Neutrophil (primary cell): ENCODE data around the gene CDCP1.
A peak's percentile ranks its signal among the peaks of the same experiment; 100 is the strongest.

Source experiments
- H3K27ac ChIP-seq: fragments of 200-600 bp; sonication (generic); 2 replicates; pipeline ENCODE4 v1.5.1; 2016; ENCODE audit warnings: mild to moderate bottlenecking, moderate library complexity
- H3K27me3 ChIP-seq: fragments of 200-600 bp; sonication (generic); 2 replicates; pipeline ENCODE4 v1.6.0; 2016; ENCODE audit warnings: mild to moderate bottlenecking
- H3K36me3 ChIP-seq: fragments of 200-600 bp; sonication (generic); 2 replicates; pipeline ENCODE4 v1.5.1; 2017
- H3K4me1 ChIP-seq, 2 experiments: fragments of 200-600 bp in 1 of 2; sonication (generic) in 1 of 2; 1 replicate in 1 of 2; 2 replicates in 1 of 2; pipeline versions ENCODE4 v1.5.1 to v1.6.1; 2013 to 2016; ENCODE audit warnings: low read depth in 1 of 2, low read length in 1 of 2, mild to moderate bottlenecking in 1 of 2, moderate library complexity in 1 of 2; ENCODE audit not compliant: control insufficient read depth in 1 of 2, insufficient read depth in 1 of 2
- H3K4me3 ChIP-seq, 2 experiments: fragments of 200-600 bp in 1 of 2; sonication (generic) in 1 of 2; 1 replicate in 1 of 2; 2 replicates in 1 of 2; pipeline ENCODE4 v1.5.1; 2013 to 2016; ENCODE audit warnings: low read depth in 1 of 2, low read length in 1 of 2, mild to moderate bottlenecking in 1 of 2, moderate library complexity in 1 of 2
- H3K9me3 ChIP-seq: fragments of 200-600 bp; sonication (generic); 2 replicates; pipeline ENCODE4 v1.5.1; 2016
- TF ChIP-seq, protein P1 (sequence below): fragments of 200-600 bp; sonication (generic); IDR thresholded peaks from 2 replicates; pipeline ENCODE4 v1.5.1; 2016; ENCODE audit warnings: antibody characterized with exemption

CDCP1 gene

GRCh38 chr3:45100981-45101407, 45.2 kb downstream of the CDCP1 start:
- TF ChIP-seq, protein P1, sequence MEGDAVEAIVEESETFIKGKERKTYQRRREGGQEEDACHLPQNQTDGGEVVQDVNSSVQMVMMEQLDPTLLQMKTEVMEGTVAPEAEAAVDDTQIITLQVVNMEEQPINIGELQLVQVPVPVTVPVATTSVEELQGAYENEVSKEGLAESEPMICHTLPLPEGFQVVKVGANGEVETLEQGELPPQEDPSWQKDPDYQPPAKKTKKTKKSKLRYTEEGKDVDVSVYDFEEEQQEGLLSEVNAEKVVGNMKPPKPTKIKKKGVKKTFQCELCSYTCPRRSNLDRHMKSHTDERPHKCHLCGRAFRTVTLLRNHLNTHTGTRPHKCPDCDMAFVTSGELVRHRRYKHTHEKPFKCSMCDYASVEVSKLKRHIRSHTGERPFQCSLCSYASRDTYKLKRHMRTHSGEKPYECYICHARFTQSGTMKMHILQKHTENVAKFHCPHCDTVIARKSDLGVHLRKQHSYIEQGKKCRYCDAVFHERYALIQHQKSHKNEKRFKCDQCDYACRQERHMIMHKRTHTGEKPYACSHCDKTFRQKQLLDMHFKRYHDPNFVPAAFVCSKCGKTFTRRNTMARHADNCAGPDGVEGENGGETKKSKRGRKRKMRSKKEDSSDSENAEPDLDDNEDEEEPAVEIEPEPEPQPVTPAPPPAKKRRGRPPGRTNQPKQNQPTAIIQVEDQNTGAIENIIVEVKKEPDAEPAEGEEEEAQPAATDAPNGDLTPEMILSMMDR = no peak
- no peak overlapping the region for H3K4me3 ChIP-seq
- H3K27me3 ChIP-seq = no peaks in the 10 kb centered on the region
- H3K27ac ChIP-seq = peak overlapping the region; percentile 69
- H3K9me3 ChIP-seq = no peaks in the 10 kb centered on the region
- peaks cover 12 to 15% of the 10 kb centered on the region in 2 experiments for H3K4me1 ChIP-seq
- H3K36me3 ChIP-seq = no peaks in the 10 kb centered on the region

GRCh38 chr3:45098310-45098709, 47.9 kb downstream of the CDCP1 start:
- Histone ChIP-seq H3K4me3 (no peak overlapping the region), H3K9me3 (no peaks in the 10 kb centered on the region), H3K27ac (no peak overlapping the region), H3K27me3 (no peaks in the 10 kb centered on the region), H3K4me1 (peaks cover 13 to 17% of the 10 kb centered on the region in 2 experiments), H3K36me3 (no peaks in the 10 kb centered on the region)
- TF ChIP-seq, protein P1 = no peak

- TF ChIP-seq, protein P1 = no peak
- Histone ChIP-seq H3K9me3 (no peaks in the 10 kb centered on the region), H3K4me1 (peaks cover 13 to 17% of the 10 kb centered on the region in 2 experiments), H3K36me3 (no peaks in the 10 kb centered on the region), H3K4me3 (no peak overlapping the region), H3K27me3 (no peaks in the 10 kb centered on the region), H3K27ac (no peak overlapping the region)
Measured at GRCh38 chr3:45097296-45097883, 48.8 kb downstream of the CDCP1 start.

- TF ChIP-seq, protein P1 = no peak
- Histone ChIP-seq H3K4me3 (no peak overlapping the region), H3K27me3 (no peaks in the 10 kb centered on the region), H3K4me1 (peaks cover 8 to 11% of the 10 kb centered on the region in 2 experiments), H3K9me3 (no peaks in the 10 kb centered on the region), H3K27ac (no peak overlapping the region), H3K36me3 (no peaks in the 10 kb centered on the region)
Measured at GRCh38 chr3:45095916-45096526, 50.2 kb downstream of the CDCP1 start.

GRCh38 chr3:45093176-45093575, 53.0 kb downstream of the CDCP1 start:
- TF ChIP-seq, protein P1 = no peak
- Histone ChIP-seq H3K27me3 (no peaks in the 10 kb centered on the region), H3K4me3 (no peak overlapping the region), H3K36me3 (no peaks in the 10 kb centered on the region), H3K27ac (no peak overlapping the region), H3K4me1 (peaks cover 3 to 5% of the 10 kb centered on the region in 2 experiments), H3K9me3 (no peaks in the 10 kb centered on the region)
